NCI-H2029 (cell line): ENCODE measurements around the gene USE1.
A peak's percentile ranks its signal among the peaks of the same experiment; 100 is the strongest.

Source experiments
- DNase-seq: peaks from one replicate; lab custom pipeline; 2025; lab: John Stamatoyannopoulos, UW

Gene USE1

GRCh38 chr19:17235971-17236777, 21.0 kb downstream of the USE1 start:
- peak; percentile 57 for DNase-seq

DNA sequence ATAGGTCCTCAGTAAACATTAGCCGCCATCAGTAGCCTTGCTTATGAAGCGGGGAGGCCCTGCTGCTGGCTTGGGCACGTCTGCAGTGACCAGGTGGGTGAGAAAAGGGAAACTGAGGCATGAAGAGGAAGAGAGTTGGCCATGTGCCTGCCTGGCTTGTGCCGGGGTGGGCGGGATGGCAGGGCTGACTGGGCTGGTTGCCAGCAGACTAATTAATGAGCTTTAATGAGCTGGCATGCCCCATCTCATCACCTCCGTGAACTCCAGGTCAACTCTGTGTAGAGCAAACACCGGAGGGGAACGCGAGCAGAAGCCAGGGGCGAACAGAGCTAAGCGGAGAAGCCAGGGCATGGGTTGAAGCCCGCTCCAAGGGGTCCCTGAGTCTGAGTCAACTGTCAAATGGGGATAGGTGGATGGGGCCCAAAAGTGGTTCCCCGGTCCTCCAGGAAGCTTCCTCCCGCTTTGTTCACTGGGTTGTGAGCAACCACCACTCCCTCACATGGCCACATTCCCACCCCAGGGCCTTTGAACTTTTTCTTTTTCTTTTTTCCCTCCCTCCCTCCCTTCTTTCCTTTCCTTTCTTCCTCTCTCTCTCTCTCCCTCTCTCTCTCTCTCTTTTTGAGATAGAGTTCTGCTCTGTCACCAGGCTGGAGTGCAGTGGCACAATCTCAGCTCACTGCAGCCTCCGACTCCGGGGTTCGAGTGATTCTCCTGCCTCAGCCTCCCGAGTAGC, 21.8 kb downstream of the USE1 start:
- DNase-seq, result no peak

- DNase-seq, result no peak
These were observed 22.9 kb downstream of the USE1 start for GRCh38 chr19:17237747-17238706.

DNA sequence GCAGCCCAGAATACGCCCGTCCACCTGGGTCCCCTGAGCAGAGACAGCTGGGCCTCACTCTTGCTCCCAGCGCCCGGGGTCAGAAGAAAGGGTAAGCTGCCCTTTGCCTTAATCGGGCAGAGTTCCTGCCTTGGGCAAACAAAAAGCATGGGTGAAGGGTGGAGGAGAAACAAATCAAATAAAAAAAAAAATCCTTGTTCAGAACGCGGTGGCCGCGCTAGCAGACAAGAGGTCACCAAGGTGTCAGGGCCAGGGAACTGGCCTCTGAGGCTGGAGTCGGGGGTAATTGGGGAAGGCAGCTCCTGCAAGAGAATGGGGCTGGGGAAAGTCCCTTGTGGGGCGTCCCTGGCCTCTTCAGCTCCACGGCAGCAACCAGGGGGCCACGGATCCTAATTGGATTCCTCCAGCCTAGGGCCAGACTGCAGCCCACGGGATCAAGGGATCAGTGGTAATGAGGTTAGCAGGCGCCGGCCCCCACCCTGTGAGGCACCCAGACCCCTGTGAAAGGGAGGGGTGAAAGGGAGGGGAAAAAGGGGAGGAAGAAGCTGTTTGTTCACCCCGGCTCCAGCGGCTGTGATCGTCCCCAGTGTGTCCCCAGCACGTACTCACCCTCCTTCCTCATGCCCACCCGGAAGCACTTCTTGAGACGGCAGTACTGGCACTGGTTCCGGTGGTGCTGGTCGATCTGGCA, 25.1 kb downstream of the USE1 start:
- no peak for DNase-seq

DNA sequence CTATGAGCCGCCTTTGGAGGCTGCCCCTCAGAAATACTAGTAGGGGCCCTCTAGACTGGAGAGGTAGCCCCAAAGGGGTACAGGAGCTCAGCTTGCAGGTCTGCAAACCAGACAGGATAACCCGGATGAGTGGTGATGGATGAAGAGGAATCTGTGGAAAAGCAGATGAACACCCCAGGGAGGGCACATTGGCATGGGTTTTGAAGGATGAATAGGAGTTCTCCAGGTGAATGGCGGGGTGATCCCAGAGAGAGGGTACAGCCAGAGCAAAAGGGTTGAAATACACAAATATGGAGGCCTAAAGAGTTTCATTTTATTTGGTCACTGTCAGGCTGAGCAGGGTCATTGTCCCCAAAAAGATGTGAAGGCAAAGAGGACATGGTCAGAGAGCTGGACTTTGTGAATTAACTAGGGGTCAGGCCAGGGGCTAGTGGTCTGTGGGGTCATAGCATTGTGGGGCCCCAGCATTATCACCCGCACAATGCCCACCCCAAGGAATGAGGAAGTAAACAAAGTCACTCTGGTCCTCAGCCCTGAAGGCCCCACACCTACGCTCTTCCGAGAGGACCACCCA, 25.8 kb downstream of the USE1 start:
- DNase-seq, result no peak

GRCh38 chr19:17242431-17243208, 27.5 kb downstream of the USE1 start:
- DNase-seq, result no peak

GRCh38 chr19:17243211-17243829, 28.2 kb downstream of the USE1 start:
- DNase-seq, result no peak

- no peak for DNase-seq
These were observed 28.9 kb downstream of the USE1 start for GRCh38 chr19:17243830-17244617.

DNA sequence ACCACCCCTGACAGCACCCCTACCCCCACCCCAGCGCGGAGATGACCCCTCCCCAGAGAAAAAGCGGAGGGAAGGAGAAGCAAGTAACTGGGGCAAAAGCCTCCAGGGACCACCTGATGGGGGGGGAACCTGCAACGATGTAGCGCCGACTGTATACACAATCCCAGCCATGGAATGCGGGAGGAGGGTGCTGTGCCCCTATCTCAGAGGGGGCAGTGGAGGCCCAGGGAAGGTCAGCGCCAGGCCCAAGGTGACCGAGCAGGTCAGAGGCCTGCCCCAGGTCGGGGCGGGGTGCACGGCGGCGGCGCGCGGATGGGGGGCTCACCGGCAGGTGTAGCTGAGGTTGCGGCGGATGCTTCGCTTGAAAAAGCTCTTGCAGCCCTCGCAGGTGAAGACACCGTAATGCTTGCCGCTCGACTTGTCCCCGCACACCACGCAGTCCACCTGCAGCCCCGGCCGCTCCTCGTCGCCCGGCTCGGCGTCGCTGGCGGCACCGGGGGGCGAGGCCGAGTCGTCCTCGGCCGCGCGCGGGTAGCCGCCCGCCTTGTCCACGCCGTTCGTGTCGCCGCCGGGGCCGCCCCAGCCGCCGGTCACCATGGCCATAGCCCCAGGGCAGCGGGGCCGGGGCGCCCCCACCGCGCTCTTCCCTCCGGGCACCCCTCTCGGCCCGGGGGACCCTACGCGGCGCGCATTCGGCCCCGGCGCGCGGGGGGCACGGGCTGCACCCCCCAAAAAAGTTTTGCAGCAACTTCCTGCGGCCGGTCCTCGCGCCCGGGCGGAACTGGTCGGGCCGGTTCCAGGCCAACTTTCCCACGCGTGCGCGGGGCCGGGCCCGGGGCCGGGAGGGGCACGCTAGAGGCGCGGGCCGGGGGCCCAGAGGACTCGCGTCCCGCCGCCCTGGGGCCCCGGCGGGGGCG, 29.7 kb downstream of the USE1 start:
- DNase-seq, result no peak

- no peak for DNase-seq
These were observed 30.4 kb downstream of the USE1 start, which contains the start of gene NR2F6 for GRCh38 chr19:17245535-17245984. Gene NR2F6 (minus strand): TSS chr19:17245919. CDS start chr19:17245220, 699 bp downstream.

- DNase-seq, result no peak
These were observed 31.7 kb downstream of the USE1 start for GRCh38 chr19:17246681-17247425.

- DNase-seq, result peak; percentile 54
These were observed 33.0 kb downstream of the USE1 start for GRCh38 chr19:17248011-17248776.

- no peak for DNase-seq
These were observed 34.9 kb downstream of the USE1 start for GRCh38 chr19:17249887-17250548.

GRCh38 chr19:17254636-17255035, 39.5 kb downstream of the USE1 start:
- DNase-seq, result no peak

DNA sequence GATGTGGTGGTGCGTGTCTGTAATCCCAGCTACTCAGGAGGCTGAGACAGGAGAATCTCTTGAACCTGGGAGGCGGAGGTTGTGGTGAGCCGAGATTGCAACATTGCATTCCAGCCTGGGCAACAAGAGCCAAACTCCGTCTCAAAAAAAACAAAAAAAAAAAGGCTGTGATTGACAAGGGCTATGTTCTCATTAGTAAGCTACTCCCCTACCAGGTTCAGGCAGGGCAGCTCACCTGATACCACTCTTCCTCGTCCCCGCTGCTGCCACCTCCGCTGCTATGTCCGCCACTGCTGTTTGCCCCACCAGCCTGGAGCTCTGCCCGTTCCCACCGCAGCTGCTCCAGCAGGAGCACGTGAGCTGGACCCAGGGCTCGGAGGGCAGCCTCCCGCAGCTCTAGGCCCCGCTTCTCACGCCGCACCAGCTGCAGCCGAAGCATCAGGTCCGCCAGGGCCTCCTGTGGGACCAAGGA, 40.0 kb downstream of the USE1 start:
- peak; percentile 44 for DNase-seq

GRCh38 chr19:17256130-17256529, 41.0 kb downstream of the USE1 start:
- DNase-seq, result no peak
